ENCODE data around the gene PIP4P1. TPM values are rescaled to one million over a fixed set of nuclear protein-coding genes. Genes with fewer than 3 reads are reported as not detected.
"Not testable (repeated sequence)": the region's sequence is repeated elsewhere in the genome, so short reads cannot be mapped to it uniquely, and the experiment has no call there.

Gene PIP4P1
- total RNA-seq, 1 experiment from 2014 or later: 27.0 TPM

GRCh38 chr14:20446889-20447288 lies 14.3 kb downstream of the PIP4P1 start:
- intact Hi-C loops (cut with micrococcal nuclease; ENCODE audit: unreplicated experiment): no loop called here
- no TSS peak for BruUV-seq (replicated peaks)
- Mint-ChIP-seq H3K27me3 (ENCODE audit: unreplicated experiment) (no peaks in the 10 kb centered on the region), H3K9me3 (ENCODE audit: low read depth, unreplicated experiment) (no peaks in the 10 kb centered on the region), H3K4me3 (ENCODE audit: low read depth, unreplicated experiment) (no peak overlapping the region), H3K36me3 (ENCODE audit: insufficient read depth, unreplicated experiment) (peaks cover 11% of the 10 kb centered on the region), H3K27ac (ENCODE audit: unreplicated experiment) (no peak overlapping the region), H3K4me1 (ENCODE audit: low read depth, unreplicated experiment) (no peaks in the 10 kb centered on the region)
- TF ChIP-seq, protein P1, sequence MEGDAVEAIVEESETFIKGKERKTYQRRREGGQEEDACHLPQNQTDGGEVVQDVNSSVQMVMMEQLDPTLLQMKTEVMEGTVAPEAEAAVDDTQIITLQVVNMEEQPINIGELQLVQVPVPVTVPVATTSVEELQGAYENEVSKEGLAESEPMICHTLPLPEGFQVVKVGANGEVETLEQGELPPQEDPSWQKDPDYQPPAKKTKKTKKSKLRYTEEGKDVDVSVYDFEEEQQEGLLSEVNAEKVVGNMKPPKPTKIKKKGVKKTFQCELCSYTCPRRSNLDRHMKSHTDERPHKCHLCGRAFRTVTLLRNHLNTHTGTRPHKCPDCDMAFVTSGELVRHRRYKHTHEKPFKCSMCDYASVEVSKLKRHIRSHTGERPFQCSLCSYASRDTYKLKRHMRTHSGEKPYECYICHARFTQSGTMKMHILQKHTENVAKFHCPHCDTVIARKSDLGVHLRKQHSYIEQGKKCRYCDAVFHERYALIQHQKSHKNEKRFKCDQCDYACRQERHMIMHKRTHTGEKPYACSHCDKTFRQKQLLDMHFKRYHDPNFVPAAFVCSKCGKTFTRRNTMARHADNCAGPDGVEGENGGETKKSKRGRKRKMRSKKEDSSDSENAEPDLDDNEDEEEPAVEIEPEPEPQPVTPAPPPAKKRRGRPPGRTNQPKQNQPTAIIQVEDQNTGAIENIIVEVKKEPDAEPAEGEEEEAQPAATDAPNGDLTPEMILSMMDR (IDR thresholded peaks at IDR 0.05; ENCODE audit: unreplicated experiment): no peak
- CTCF ChIA-PET: no interaction called here
- no peak for DNase-seq

- H3K27me3 Mint-ChIP-seq (ENCODE audit: unreplicated experiment); CTCF ChIA-PET; intact Hi-C loops (cut with micrococcal nuclease; ENCODE audit: unreplicated experiment); H3K36me3 Mint-ChIP-seq (ENCODE audit: insufficient read depth, unreplicated experiment); H3K27ac Mint-ChIP-seq (ENCODE audit: unreplicated experiment); BruUV-seq (replicated peaks); H3K4me3 Mint-ChIP-seq (ENCODE audit: low read depth, unreplicated experiment); DNase-seq; H3K4me1 Mint-ChIP-seq (ENCODE audit: low read depth, unreplicated experiment); H3K9me3 Mint-ChIP-seq (ENCODE audit: low read depth, unreplicated experiment): not testable (repeated sequence)
These were observed 17.6 kb downstream of the PIP4P1 start for GRCh38 chr14:20443650-20444049.

- TF ChIP-seq, protein P1 (IDR thresholded peaks at IDR 0.05; ENCODE audit: unreplicated experiment): no peak
- BruUV-seq (replicated peaks): no TSS peak
- Mint-ChIP-seq H3K4me3 (ENCODE audit: low read depth, unreplicated experiment) (no peak overlapping the region), H3K27me3 (ENCODE audit: unreplicated experiment) (peaks cover 15% of the 10 kb centered on the region), H3K36me3 (ENCODE audit: insufficient read depth, unreplicated experiment) (no peaks in the 10 kb centered on the region), H3K27ac (ENCODE audit: unreplicated experiment) (no peak overlapping the region), H3K9me3 (ENCODE audit: low read depth, unreplicated experiment) (no peaks in the 10 kb centered on the region), H3K4me1 (ENCODE audit: low read depth, unreplicated experiment) (no peaks in the 10 kb centered on the region)
- CTCF ChIA-PET: no interaction called here
- intact Hi-C loops (cut with micrococcal nuclease; ENCODE audit: unreplicated experiment): no loop called here
- no peak for DNase-seq
These were observed 19.8 kb downstream of the PIP4P1 start for GRCh38 chr14:20441461-20441860.

- intact Hi-C loops (cut with micrococcal nuclease; ENCODE audit: unreplicated experiment): no loop called here
- Mint-ChIP-seq H3K36me3 (ENCODE audit: insufficient read depth, unreplicated experiment) (no peaks in the 10 kb centered on the region), H3K27ac (ENCODE audit: unreplicated experiment) (no peak overlapping the region), H3K9me3 (ENCODE audit: low read depth, unreplicated experiment) (no peaks in the 10 kb centered on the region), H3K4me3 (ENCODE audit: low read depth, unreplicated experiment) (no peak overlapping the region), H3K27me3 (ENCODE audit: unreplicated experiment) (peaks cover 15% of the 10 kb centered on the region), H3K4me1 (ENCODE audit: low read depth, unreplicated experiment) (no peaks in the 10 kb centered on the region)
- TF ChIP-seq, protein P1 (IDR thresholded peaks at IDR 0.05; ENCODE audit: unreplicated experiment): no peak
- DNase-seq: no peak
- CTCF ChIA-PET: no interaction called here
- no TSS peak for BruUV-seq (replicated peaks)
These were observed 20.4 kb downstream of the PIP4P1 start for GRCh38 chr14:20440882-20441281.

DNA sequence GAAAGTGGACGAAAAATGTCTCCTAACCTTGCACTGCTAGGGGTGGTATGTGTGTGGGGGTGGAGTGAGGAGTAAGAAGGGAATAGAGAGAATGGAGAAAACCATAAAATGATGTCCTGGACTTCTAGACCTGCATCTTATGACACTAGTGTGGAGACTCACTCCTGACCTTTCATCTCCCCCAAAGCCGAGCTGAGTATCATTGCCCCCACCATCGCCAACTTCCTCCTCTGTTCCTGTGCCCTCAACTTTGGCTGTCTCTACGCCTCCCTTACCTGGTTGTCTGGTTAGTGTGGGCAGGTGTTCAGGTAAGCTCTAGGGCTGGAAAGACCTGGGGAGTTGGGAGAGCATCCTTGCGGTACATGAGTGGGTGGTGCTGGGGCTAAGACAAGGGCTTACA lies 20.8 kb downstream of the PIP4P1 start:
- DNase-seq: no peak
- Mint-ChIP-seq H3K4me1 (ENCODE audit: low read depth, unreplicated experiment) (no peaks in the 10 kb centered on the region), H3K36me3 (ENCODE audit: insufficient read depth, unreplicated experiment) (no peaks in the 10 kb centered on the region), H3K27ac (ENCODE audit: unreplicated experiment) (no peak overlapping the region), H3K9me3 (ENCODE audit: low read depth, unreplicated experiment) (no peaks in the 10 kb centered on the region), H3K27me3 (ENCODE audit: unreplicated experiment) (peaks cover 15% of the 10 kb centered on the region), H3K4me3 (ENCODE audit: low read depth, unreplicated experiment) (no peak overlapping the region)
- CTCF ChIA-PET: no interaction called here
- TF ChIP-seq, protein P1 (IDR thresholded peaks at IDR 0.05; ENCODE audit: unreplicated experiment): no peak
- no TSS peak for BruUV-seq (replicated peaks)
- intact Hi-C loops (cut with micrococcal nuclease; ENCODE audit: unreplicated experiment): no loop called here
